Stimulated activated CD8-positive, alpha-beta memory T cell treated with anti-CD3 and anti-CD28 coated beads, Interleukin-12 subunit alpha, Interleukin-12 subunit beta, amount 100 ng/mL, for 1 hour (primary cell): ENCODE measurements around the gene STRC.
"Not testable (repeated sequence)": the region's sequence is repeated elsewhere in the genome, so short reads cannot be mapped to it uniquely, and the experiment has no call there.

ENCODE experiments used
- DNase-seq: peaks from one replicate; pipeline ENCODE4 v3.0.0-alpha.2; 2020; ENCODE audit warnings: low read depth

STRC gene

GRCh38 chr15:43618700-43619099 is at the start of gene STRC:
Gene STRC (minus strand): TSS chr15:43618800. CDS start chr15:43618722, 78 bp downstream.
- not testable (repeated sequence) for DNase-seq

DNA sequence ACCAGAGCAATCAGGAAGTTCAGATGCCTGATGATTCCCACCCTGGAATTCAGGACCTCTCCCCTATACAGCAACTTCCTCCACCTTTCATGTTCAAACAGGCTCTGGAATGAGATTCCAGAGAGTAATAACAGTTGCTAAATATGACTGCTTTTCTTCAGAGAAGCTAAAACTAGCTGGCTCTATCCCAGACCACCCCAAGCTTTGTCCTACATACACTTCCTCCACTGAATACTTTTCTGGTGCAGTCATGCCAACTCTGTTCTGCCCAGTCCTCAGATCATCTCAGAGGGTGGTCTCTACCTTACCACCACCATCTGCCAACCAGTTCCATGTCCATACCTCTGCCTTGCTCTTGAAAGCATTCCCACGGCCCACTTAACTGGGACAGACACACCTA is 47.6 kb upstream of the STRC start:
- not testable (repeated sequence) for DNase-seq

DNA sequence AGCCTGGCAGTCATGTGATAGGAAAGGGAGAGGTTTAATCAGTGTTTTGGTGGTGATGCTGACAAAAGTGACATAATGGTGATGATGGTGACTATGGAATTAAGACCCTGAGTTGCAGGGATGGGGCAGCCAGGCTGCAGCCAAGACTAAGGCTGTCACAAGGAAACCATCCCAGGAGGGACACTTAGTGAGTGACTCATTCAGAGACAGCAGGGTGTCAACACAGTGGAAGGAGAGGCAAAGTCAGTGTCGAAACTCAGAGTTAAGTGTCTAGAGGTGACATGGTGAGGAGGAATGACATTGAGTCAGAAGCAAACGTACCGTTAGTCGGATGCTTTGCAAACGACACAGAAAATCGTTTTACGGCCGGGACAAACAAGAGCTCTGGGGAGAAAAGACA is 44.7 kb upstream of the STRC start:
- not testable (repeated sequence) for DNase-seq

- not testable (repeated sequence) for DNase-seq
These were observed 43.7 kb upstream of the STRC start for GRCh38 chr15:43662293-43662692.

DNA sequence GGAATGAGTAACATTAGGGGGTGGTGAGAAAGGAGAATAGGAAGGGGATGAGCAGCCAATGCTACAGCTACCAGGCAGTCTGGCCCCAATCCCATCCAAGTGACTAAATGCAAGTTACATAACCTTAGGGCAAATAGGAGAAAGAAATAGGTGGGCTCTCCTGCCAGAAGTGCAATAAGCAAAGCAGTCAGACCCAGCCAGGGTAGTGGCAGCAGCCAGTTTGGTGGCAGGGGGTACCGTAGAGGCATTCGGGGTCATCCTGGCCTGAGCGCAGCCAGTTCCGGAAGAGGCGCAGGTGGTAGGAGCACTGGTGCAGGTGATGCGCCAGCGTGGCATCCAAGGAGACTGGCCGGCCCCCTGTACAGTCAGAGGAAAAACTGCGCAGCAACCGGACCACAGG is 41.1 kb upstream of the STRC start:
- DNase-seq = not testable (repeated sequence)

GRCh38 chr15:43649430-43649926 is 30.9 kb upstream of the STRC start:
- DNase-seq = not testable (repeated sequence)

DNA sequence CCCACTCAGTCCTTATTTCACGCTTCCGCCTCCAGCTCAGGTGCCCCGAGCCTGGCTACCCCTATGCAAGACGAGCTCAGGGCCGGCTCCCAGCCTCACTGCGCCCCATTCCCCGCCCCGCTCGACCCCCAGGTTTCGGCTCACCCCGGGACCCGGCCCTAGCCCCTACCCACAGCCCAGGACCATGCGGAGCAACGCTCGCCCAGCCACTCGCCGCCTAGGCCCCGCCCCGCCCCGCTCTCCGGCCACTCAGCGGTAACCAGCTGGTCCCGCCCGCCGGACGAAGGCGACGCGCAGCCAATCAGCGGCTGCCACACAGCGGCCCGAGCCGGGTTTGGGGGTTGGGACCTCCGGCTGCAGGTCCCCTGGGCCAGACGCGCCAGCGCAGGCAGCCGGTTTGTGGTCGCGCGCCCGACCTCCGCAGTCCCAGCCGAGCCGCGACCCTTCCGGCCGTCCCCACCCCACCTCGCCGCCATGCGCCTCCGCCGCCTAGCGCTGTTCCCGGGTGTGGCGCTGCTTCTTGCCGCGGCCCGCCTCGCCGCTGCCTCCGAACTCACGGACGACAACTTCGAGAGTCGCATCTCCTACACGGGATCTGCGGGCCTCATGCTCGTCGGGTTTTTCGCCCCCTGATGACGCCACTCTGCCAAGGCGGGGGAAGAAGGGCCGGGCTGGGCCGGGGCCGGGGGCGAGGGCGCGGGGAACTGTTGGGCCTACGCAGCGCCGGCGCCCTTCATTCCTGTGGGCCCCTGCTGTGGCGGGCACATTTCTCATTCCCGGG is 30.2 kb upstream of the STRC start, which contains the start of gene CATSPER2:
CATSPER2 (minus strand) TSS at position 196 of the 781 bp plus-strand sequence. CDS start 783 bp downstream, outside the sequence.
- DNase-seq = no peak

DNA sequence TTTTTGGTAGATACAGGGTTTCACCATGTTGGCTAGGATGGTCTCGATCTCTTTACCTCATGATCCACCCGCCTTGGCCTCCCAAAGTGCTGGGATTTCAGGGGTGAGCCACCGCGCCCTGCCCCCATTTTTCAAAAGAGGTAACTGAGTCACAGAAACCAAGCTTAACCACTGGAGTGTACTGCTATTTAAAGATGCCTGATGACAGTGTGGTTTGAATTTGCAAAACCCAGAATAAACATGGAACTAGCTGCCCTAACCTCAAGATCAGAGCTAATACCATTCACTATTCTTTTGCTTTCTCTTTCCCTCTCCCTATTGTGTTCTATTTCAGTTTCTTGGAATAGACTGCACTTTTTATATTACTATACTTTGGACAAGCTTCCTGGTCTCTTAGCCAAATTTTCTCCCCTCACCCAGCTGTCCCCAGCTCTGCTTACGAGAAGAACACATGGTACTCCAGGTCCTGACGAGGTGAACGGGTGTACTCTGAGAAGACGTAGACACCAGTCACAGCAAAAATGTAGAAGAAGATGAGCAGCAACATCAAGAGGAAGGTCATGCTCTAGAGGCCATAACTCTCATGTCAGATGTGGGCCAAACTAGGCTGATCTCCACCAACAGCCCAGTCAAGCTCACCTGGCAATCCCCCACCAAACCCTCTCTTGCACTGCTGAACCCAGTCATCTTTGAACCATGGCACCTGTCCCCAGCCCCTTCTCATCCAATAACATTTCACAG is 20.0 kb upstream of the STRC start:
- DNase-seq = not testable (repeated sequence)

- DNase-seq = not testable (repeated sequence)
These were observed 8.3 kb upstream of the STRC start for GRCh38 chr15:43626937-43627336.

DNA sequence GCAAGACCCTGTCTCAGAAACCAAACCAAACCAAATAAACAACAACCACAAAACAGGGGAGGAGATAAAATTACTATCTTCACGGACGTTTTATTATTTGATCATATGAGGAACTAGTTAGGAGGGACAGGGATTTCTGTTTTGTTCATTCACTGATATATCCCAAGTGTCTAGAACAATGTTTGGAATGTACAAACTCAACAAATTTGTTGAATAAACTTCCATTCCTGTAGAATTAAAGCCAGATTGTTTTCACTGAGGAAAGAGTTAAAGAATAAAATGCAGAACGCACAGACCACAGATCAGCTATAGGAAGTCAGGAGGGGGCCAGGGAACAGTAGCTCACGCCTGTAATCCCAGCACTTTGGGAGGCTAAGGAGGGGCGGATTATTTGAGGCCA is 6.5 kb upstream of the STRC start:
- no peak for DNase-seq

GRCh38 chr15:43622068-43622799 is 3.6 kb upstream of the STRC start:
- not testable (repeated sequence) for DNase-seq

- not testable (repeated sequence) for DNase-seq
These were observed 850 bp downstream of the STRC start for GRCh38 chr15:43617750-43618149.

DNA sequence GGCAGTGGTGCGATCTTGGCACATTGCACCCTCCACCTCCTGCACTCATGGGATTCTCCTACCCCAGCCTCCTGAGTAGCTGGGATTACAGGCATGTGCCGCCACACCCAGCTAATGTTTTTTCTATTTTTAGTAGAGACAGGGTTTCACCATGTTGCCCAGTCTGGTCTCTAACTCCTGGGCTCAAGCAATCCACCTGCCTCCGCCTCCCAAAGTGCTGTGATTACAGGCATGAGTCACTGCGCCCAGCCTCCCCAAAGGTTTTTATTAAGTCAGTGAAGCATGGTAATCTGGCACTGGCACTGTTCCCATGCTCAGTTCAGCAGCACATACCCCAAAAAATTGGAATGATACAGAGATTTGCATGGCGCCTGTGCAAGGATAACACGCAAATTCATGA is 16.4 kb downstream of the STRC start:
- not testable (repeated sequence) for DNase-seq

- not testable (repeated sequence) for DNase-seq
These were observed 18.4 kb downstream of the STRC start for GRCh38 chr15:43600200-43600599.

GRCh38 chr15:43599131-43599530 is 19.5 kb downstream of the STRC start:
- DNase-seq = not testable (repeated sequence)

GRCh38 chr15:43593328-43594190 is 25.0 kb downstream of the STRC start, which contains the start of gene CKMT1B:
Gene CKMT1B (plus strand): TSS chr15:43594027. CDS start chr15:43594219, 192 bp downstream.
- DNase-seq = not testable (repeated sequence)

GRCh38 chr15:43592841-43593240 is 25.8 kb downstream of the STRC start:
- DNase-seq = not testable (repeated sequence)

GRCh38 chr15:43589778-43590466 is 28.7 kb downstream of the STRC start, which contains the start of gene PPIP5K1:
Gene PPIP5K1 (minus strand): TSS chr15:43590208. CDS start chr15:43584504, 5,704 bp downstream.
- DNase-seq = not testable (repeated sequence)

GRCh38 chr15:43574607-43575006 is 44.0 kb downstream of the STRC start:
- not testable (repeated sequence) for DNase-seq

GRCh38 chr15:43566615-43567014 is 52.0 kb downstream of the STRC start:
- DNase-seq = not testable (repeated sequence)
